CD4-positive, alpha-beta T cell treated with Interferon gamma for 1 hour (primary cell): ENCODE results near the gene CAB39L.
A peak's percentile ranks its signal among the peaks of the same experiment; 100 is the strongest.

Experiments
- DNase-seq: peaks from one replicate; pipeline ENCODE4 v3.0.0-alpha.2; 2020

CAB39L gene

DNA sequence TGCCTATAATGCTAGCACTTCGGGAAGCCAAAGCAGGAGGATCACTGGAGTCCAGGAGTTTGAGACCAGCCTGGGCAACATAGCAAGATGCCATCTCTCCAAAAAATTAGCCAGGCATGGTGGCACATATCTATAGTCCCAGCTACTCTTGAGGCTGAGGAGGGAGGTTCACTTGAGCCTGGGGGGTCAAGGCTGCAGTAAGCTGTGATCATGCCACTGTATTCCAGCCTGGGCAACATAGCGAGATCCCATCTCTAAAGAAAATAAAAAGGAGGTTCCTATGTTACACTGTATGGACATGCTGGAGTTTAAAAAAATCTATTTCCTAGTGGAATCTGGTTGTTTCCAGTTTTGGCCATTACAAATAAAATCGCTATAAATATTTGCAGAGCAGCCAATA lies 2.6 kb downstream of the CAB39L start:
- no peak for DNase-seq

DNA sequence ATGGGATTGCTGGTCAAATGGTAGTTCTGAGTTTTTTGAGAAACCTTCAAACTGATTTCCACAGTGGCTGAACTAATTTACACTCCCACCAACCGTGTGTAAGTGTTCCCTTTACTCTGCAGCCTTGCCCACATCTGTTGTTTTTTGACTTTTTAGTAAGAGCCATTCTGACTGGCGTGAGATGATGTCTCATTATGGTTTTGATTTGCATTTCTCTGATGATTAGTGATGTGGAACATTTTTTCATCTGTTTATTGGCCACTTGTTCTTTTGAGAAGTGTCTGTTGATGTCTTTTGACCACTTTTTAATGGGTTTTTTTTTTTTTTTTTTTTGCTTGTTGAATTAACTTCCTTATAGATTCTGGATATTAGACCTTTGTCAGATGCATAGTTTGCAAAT lies 4.3 kb downstream of the CAB39L start:
- DNase-seq, result no peak

DNA sequence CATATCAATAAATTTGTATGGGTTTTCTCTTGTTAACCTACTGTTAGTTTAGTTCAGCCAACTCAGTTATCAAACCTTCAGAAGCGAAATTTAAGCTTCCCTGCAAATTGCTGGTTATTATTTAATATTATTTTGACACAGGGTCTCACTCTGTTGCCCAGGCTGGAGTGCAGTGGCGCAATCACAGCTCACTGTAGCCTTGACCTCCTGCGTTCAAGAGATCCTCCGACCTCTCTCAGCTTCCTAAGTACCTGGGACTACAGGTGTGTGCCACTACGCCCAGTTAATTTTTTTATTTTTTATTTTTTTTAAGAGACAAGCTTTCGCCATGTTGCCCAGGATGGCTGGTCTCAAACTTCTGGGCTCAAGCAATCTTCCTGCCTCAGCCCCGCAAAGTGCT lies 6.2 kb downstream of the CAB39L start:
- no peak for DNase-seq

DNA sequence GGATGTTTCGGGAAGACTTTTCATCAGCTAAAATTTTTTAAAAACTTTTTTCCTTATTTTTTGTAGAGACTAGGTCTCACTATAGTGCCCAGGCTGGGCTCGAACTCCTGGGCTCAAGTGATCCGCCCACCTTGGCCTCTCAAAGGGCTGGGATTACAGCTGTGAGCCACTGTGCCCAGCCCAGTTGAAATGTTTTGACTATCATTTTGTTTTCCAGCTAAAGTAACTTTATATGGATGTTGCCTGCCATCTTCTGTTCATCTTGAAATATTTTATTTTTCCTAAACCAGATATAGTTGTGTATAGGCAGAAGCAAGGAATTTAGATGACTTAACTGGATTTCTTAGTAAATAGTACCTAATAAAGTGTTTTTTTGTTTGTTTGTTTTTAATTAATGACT lies 7.0 kb downstream of the CAB39L start:
- no peak for DNase-seq

DNA sequence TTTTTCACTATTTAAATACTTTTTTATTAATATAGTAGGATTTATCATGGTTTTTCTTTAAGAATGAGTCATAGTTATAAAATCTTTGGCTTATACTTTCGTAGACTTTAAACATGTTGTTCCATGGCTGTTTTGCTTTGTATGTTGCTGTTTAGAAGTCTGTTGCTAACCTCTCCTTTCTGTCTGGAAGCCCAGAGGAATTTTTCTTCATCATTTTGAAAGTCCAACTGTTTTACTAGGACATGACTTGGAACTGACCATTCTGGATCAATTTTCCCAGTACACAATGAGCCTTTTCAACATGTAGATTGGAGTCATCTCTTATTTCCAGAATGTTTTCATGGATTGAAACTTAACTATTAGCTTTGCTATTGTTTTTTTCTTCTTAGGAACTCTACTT lies 7.9 kb downstream of the CAB39L start:
- no peak for DNase-seq

DNA sequence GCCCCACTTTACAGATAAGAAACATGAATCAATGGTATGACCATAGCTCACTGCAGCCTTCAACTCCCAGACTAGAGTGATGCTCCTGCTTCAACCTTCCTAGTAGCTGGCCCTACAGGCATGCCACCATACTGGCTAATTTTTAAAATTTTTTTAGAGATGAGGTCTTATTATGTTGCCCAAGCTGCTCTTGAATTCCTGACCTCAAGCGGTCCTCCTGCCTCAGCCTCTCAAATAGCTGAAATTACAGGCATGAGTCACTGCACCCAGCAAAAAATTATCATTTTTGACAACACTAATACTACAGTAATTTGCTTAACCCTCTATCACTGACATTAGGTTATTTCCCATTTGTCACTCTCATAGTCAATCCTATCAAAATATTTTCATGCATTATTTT lies 14.7 kb downstream of the CAB39L start:
- no peak for DNase-seq

DNA sequence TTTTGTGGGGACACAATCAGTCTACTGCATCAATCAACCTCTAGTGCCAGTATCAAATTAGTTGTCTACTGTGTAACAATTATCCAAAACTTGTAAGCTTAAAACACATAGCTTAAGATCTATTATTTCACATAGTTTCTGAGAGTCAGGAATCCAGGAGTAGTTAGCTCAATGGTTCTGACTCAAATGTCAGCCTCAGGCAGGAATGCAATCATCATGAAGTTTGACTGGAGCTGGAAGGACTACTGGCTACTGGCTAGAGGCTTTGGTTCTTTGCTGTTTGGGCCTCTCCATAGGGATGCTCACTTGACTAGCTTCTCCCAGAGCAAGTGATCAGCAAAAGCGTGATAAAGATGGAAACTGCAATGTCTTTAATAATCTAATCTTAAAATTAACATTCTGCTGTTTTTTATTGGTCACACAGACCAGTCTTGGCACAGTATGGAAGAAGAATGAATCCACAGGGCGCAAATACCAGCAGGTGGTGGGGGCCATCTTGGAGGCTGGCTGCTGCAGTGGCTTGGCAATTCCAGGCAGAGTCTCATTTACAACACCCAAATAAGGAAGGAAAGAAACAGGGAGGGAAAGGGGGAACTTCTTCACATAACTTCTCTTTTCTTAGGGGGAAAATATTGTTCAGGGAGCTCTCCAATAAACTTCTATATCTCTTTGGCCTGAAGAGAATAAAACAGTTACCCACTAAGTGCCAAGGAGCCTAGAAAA lies 15.7 kb downstream of the CAB39L start:
- no peak for DNase-seq

DNA sequence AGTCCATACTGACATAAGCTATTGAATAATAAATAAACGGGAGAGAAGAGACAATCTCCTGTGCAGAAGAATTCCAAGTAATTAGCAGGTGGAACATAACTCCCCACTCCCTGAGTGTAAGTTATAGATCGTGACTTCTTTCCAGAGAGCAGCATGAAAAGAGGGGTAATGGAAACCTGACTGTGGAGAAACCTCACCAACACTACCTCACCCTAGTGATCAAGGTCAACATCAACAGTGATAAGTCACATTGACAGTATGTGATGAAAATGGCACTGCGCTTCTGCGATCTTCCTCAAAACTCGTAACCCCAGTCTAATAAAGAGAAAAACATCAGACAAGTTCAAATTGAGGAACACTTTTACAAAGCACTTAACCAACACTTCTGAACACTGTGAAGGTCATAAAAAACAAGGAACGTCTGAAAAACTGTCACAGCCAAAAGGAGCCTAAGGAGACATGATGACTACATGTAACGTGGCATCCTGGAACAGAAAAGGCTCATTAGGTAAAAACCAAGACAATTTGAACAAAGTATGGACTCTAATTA lies 19.8 kb downstream of the CAB39L start:
- no peak for DNase-seq

DNA sequence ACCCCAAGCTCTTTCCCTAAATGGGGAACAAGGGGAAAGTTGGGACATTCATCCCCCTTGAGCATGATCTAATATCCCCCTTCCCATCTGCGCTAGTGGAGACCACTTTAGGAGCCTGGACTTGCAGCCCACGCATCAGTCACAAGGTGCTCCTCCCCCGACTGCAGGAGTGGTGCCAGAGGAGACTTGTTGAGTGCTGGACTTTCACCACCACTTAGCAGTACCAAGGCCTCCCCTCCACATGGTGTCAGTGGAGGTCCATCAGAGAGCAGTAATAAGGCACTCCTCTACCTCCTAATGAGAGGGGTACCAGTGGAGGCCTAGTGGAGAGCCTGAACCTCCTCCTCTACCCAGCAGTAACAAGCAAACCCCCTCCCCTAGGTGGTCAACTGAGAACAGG lies 22.5 kb downstream of the CAB39L start:
- DNase-seq, result peak; percentile 13

DNA sequence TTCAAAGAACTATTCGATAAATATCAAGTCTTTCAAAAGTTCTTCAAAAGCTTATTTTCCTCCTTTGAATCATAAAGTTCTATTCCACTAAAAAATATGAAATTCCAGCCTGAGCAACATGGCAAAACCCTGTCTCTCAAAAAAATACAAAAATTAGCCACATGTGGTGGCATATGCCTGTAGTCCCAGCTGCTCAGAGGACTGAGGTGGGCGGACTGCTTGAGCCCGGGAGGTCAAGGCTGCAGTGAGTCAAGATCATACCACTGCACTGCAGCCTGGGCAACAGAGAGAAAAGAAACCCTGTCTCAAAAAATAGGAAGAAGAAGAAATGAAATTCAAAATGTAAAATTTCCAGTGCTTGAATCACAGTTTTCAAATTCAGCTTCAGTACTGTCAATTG lies 24.6 kb downstream of the CAB39L start:
- DNase-seq, result no peak

DNA sequence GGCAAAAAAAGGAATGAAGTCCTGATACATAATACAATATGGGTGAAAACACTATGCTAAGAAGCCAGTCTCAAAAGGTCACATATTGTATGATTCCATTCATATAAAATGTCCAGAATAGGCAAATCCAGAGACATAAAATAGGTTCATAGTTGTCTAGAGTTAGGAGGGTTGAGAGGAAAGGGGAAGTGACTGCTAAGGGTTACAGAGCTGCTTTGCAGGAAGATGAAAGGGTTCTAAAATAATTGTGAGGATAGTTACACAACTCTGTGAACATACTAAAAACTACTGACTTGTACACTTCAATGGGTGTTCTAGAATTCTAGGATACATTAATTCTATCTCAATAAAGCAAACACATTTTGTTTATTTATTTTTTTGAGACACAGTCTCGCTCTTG lies 25.7 kb downstream of the CAB39L start:
- no peak for DNase-seq

DNA sequence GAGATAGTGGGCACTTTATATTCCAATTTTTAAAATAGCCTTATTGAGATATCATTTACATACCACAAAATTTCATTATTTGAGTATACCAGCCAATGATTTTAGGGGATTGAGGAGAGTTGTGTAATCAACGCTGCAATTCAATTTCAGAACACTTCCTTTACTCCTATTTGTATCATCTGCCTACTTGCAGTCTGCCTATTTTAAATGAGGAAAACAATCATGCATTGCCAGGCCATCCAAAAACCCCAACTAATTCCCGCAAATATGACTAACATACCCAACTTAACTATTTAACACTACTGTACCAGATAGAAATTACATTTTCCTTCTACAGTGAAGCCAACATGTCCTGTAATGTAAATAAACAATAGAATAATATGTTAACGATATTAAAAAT lies 26.7 kb downstream of the CAB39L start:
- DNase-seq, result no peak

DNA sequence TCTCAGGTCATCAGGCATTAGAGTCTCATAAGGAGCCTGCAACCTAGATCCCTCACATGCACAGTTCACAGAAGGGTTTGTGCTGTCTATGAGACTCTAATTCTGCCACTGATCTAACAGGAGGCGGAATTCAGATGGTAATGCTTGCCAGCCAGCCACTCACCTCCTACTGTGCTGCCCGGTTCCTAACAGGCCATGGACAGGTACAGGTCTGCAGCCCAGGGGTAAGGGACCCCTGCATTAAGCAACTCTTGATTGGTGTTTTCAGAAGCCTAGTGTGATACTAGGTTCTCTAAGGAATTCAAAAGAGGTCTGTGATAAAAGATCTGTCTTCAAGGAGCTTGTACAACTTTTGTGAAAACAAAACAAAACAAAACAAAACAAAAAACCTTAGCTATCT lies 31.1 kb downstream of the CAB39L start:
- DNase-seq, result no peak

DNA sequence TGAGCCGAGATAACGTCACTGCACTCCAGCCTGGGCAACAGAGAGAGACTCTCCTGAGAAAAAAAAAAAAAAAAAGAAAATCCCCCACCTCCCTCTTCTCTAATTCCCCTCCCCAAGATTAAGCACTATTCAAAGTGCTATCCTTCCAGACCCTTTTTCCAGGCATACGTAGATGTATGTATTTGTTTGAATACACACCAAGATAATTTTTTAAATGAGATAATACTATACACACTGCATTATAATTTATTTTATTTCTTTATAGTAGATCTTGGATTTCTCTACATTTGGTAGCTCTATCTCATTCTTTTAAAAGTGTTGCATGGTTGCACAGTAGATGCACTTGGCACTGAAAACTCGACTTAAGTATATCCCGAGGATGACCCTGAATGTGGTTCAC lies 32.5 kb downstream of the CAB39L start:
- DNase-seq, result no peak

DNA sequence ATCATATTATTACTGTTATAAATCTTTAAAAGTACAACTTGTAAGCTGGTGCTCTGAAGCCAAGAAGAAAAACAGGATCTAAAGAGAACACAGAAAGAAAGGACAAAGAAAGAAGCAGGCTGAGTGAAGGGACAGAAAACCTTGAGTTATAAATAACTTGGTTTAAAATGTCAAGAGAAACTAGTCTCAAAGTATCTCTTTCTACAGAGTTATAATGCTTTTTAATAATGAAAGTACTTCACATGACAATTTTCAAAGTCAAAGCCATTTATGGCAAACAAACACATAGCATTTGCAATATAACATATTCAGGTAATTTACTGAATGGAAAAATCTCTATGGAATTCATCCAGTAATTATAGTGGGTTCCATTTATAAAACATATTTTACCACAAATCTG lies 33.4 kb downstream of the CAB39L start:
- no peak for DNase-seq

DNA sequence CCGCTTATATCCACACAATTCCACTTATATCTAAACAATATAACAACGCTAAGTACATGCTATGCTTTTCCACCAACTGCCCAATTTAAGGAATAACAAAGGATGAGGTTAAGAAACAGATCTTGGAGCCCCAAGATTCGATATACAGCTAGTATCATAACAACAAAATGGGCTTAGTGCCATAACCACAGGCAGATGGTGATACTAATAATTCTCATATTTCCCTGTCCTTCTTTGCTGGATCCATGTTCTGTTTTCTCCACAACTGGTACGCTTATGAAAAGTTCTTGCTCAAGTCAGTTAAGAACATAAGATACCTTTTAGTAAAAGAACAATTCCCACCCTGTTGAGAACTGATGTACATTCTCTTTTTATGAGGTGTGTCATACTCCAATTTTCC lies 33.9 kb downstream of the CAB39L start:
- DNase-seq, result no peak

DNA sequence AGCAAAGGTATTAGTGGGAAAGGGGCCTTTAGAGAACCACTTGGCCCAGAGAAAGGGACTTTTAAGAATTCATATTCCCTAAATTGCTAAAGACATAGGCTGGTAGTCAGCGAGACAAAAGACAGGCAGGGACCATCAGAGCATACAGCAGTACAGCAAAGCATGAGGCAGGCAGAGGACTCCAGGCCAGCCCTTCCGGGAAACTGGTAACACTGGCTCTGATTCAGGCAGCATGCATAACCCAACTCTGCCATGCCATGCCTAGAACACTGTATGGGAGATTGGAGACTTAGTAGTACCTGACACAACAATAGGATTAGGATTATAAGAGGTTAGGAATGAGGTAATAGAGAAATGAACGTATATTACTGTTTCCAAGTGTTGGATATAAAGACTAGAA lies 34.9 kb downstream of the CAB39L start:
- no peak for DNase-seq

DNA sequence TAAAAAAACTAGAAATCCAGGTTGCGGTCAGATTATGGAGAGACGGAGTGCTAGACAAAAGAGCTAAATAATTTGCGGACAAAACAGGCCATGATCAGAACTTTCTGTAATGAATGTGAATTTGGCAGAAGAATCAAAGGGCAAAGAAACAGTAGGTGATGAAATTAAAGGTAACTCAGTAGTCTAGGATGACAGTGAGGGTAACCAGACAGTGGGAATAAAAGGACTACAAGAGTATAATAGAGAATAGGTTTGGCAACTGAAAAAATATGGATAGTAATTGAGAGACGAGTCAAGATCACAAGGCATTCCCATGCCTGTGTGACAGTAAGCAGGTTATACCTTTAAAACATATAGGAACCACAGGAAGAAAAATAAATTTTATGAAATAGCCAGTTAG lies 35.9 kb downstream of the CAB39L start:
- no peak for DNase-seq

DNA sequence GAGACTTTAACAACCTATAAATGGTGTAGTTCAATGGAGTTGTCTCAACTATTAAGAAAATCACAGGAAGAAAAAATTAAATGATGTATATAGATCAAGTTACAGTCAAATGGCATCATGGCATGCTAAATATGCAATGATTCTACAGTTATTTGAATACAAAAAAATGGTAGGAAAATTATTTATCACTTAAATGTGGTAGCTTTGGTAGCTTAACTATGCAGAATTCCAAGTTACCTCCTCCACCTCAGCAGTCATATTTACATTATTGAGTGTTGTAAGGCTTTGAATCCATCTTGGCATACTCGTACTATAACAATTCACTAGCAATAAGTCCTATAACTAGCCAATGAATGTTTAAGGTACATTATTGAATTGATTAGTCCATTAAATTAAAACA lies 36.8 kb downstream of the CAB39L start:
- DNase-seq, result no peak

DNA sequence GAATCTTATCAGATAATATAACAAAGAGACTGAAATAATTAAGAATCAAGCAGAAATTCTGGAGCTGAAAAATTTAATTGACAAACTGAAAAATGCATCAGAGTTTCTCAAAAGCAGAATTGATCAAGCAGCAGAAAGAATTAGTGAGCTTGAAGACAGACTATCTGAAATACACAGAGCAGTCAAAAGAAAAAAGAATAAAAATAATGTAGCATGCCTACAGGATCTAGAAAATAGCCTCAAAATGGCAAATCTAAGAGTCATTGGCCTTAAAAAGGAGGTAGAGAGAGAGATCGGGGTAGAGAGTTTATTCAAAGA lies 39.2 kb downstream of the CAB39L start:
- DNase-seq, result no peak

DNA sequence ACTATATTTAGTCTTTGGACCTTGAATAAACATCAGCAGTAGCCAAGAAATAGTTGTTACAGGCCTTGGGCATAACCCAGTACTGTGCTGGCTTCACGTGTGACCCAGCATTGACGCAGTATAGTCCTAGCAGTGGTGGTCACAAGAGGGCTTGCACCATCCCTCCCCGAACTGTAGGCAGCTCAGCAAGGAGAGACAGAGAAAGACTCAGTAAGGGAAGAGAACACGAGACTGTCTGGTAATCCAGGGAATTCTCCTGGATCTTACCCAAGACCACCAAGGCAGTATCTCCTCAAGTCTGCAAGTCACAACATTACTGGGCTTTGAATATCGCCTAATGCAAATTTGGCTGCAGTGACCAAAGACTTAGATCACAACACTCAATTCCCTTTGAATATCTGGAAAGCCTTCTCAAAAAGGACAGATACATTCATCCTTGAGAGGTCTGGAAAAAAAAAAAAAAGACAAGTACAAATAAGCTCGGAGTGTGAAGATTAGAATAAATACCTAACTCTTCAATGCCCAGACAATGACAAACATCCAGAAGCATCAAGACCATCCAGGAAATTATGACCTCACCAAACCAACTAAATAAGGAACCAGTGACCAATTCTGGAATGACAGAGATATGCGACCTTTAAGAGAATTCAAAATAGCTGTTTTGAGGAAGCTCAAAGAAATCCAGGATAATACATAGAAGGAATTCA lies 39.7 kb downstream of the CAB39L start:
- no peak for DNase-seq

DNA sequence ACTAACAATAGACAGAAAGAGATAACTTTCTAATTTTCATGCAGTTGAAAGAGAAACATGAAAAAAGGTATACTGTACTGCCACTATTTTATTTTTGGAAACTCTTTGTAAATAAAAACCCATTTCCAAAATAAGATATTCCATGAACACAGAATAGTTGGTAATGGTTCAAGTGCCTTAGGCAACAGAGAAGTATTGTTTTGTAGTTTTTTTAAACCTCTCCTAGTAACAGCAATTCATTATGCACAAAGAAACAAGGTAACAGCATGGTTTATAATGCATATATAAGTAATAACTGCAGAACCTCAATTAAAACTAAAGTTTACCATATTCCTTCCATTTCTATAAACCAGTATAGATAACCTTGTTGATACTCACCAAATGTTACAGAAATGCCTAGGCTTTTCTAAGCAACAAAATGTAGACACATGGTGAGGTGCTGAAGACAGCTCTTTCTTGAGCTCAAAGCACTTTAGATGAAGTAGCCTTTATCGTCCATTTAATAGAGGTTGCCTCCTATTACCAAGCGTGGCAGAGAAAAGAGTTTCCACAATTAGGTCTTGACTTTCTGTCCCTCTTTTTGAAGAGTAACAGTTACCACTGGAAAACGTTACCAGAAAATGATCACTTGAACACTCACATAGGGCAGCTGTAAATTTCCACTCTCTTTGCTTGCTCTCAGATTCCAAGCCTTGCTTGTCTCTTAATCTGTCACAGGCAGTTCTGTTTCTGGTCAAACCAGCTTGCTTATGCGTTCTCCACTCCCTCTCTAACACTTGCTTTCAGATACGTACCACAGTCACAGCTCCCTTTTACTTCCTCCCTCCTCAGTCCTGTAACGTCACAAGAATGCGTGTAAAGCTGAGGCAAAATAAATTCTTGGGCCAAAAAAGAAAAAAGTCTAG lies 42.9 kb downstream of the CAB39L start:
- no peak for DNase-seq

DNA sequence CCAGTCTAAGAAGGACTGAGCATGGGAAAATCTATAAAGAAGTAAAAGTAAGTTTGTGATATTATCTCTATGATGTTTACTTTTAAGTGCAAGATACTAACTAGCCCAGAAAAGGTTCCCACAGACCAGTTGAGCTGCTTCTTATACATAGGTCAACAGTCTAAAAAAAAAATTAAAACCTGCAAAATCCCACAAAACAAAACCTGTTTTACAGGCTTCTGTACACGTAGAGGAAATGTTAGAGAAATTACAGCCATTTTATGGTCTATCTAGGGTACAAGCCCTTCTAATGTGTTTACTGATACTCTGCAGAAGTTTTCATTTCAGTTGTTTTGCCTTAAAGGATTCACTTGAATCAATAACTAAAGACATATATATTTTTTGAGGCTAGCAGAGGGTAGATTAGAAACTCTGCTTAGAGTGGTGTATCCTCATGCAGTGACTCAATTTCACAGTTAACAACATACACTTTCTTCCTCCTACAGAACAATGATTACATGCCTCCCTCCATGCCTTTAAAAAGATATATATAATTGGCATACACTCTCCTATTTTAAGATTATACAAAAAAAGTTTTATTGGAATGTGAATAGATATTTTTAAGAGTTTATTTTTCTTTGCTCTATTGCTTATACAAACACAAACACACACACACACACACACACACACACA lies 43.9 kb downstream of the CAB39L start:
- no peak for DNase-seq
